Endothelial cell of umbilical vein (primary cell): Measurements from ENCODE around the gene FBXW7. TPM values are rescaled to one million over a fixed set of nuclear protein-coding genes. Genes with fewer than 3 reads are reported as not detected.

Source experiments
- BruUV-seq: library from RNA; stranded (reverse); fragments of 400-500 nt; replicated peaks from 2 replicates; lab custom pipeline; 2021; lab: Mats Ljungman, UMichigan
- CTCF ChIA-PET: fragments of 300-600, 350-600 bp; sonication (Branson Sonifier 250); formaldehyde crosslinking; loops from one replicate; lab custom pipeline; 2021; ENCODE audit warnings: antibody characterized with exemption, inconsistent platforms; lab: Charles Lee
- POLR2A ChIA-PET: fragments of 300-600, 350-600 bp; sonication (Branson Sonifier 250); formaldehyde crosslinking; loops from one replicate; lab custom pipeline; 2021; ENCODE audit warnings: antibody characterized with exemption, inconsistent platforms; lab: Charles Lee
- DNase-seq: peaks from one replicate; pipeline ENCODE4 v3.0.0-alpha.2; 2011; ENCODE audit warnings: low read depth, low spot score
- FAIRE-seq: peaks from 2 replicates; lab custom pipeline; 2011; peaks lifted over from hg19 to GRCh38; lab: Jason Lieb, UNC
- H2AFZ ChIP-seq: 2 replicates; pipeline ENCODE4 v1.6.0; 2012; ENCODE audit warnings: low read depth, low read length, control low read depth, inconsistent platforms
- H3K27ac ChIP-seq: 2 replicates; pipeline ENCODE4 v1.5.1; 2011; ENCODE audit warnings: low read depth, mild to moderate bottlenecking, control low read depth, low read length, moderate library complexity; ENCODE audit not compliant: insufficient read depth
- H3K27me3 ChIP-seq, 2 experiments: 2 replicates each; pipeline versions ENCODE4 v1.6.0 to v1.6.1; 2011; ENCODE audit warnings: low read length in 2 of 2, mixed read lengths in 1 of 2; ENCODE audit not compliant: control insufficient read depth in 2 of 2, insufficient read depth in 2 of 2
- H3K36me3 ChIP-seq, 2 experiments: 2 replicates in 1 of 2; 3 replicates in 1 of 2; pipeline ENCODE4 v1.5.1; 2011; ENCODE audit warnings: low read length in 2 of 2, mild to moderate bottlenecking in 1 of 2, moderate library complexity in 1 of 2; ENCODE audit not compliant: control insufficient read depth in 2 of 2, insufficient read depth in 2 of 2; ENCODE audit errors: extremely low read depth in 1 of 2
- H3K4me1 ChIP-seq: 3 replicates; pipeline ENCODE4 v1.5.1; 2011; ENCODE audit warnings: mild to moderate bottlenecking, low read length; ENCODE audit not compliant: control insufficient read depth, insufficient read depth; ENCODE audit errors: extremely low read depth
- H3K4me2 ChIP-seq: 2 replicates; pipeline ENCODE4 v1.6.1; 2011; ENCODE audit warnings: low read length, control low read depth, mixed read lengths; ENCODE audit not compliant: insufficient read depth
- H3K4me3 ChIP-seq, 3 experiments: fragments of 200-600 bp in 1 of 3; sonication (generic), shearing (Covaris generic) in 1 of 3; replicated peaks in 1 of 3; 2 replicates each; pipeline ENCODE4 v1.5.1; 2011 to 2016; ENCODE audit warnings: control low read depth in 3 of 3, low read length in 3 of 3, mild to moderate bottlenecking in 2 of 3, inconsistent platforms in 1 of 3, low read depth in 1 of 3, moderate library complexity in 1 of 3; ENCODE audit not compliant: insufficient read depth in 1 of 3
- H3K79me2 ChIP-seq: 2 replicates; pipeline ENCODE4 v1.6.0; 2012; ENCODE audit warnings: low read length, inconsistent platforms; ENCODE audit not compliant: control insufficient read depth, insufficient read depth
- H3K9ac ChIP-seq: replicated peaks from 2 replicates; pipeline ENCODE3; 2011; ENCODE audit warnings: low read length, control low read depth; ENCODE audit not compliant: insufficient read depth; ENCODE audit errors: extremely low read depth
- H3K9me1 ChIP-seq: replicated peaks from 3 replicates; pipeline ENCODE4 v1.6.0; 2011; ENCODE audit warnings: mild to moderate bottlenecking, low read length; ENCODE audit not compliant: control insufficient read depth, insufficient read depth; ENCODE audit errors: extremely low read depth
- H3K9me3 ChIP-seq: replicated peaks from 2 replicates; pipeline ENCODE4 v1.5.1; 2012; ENCODE audit warnings: low read length, inconsistent platforms; ENCODE audit not compliant: control insufficient read depth, insufficient read depth
- H4K20me1 ChIP-seq: replicated peaks from 2 replicates; pipeline ENCODE3; 2011; ENCODE audit warnings: mild to moderate bottlenecking, low read length; ENCODE audit not compliant: control insufficient read depth, insufficient read depth; ENCODE audit errors: extremely low read depth
- CTCF ChIP-seq, 2 donors: IDR thresholded peaks; 1 replicate in 1 of 2; 2 replicates in 1 of 2; pipeline ENCODE4 v1.5.1; 2011; ENCODE audit warnings: low read length in 2 of 2, mild to moderate bottlenecking in 2 of 2, moderate library complexity in 2 of 2, control low read depth in 1 of 2, inconsistent platforms in 1 of 2, low read depth in 1 of 2; ENCODE audit not compliant: insufficient read depth in 1 of 2; ENCODE audit errors: extremely low read depth in 1 of 2
- EZH2 ChIP-seq: IDR thresholded peaks from 2 replicates; pipeline ENCODE4 v1.6.1; 2012; ENCODE audit warnings: borderline replicate concordance, low read depth, mild to moderate bottlenecking, moderate library complexity, low read length, inconsistent platforms; ENCODE audit not compliant: severe bottlenecking
- FOS ChIP-seq: IDR thresholded peaks from 2 replicates; pipeline ENCODE4 v1.6.1; 2011; ENCODE audit warnings: mild to moderate bottlenecking, low read length, moderate library complexity, borderline replicate concordance; ENCODE audit not compliant: insufficient read depth
- GATA2 ChIP-seq: IDR thresholded peaks from 2 replicates; pipeline ENCODE4 v1.7.0; 2011; ENCODE audit warnings: low read depth, mild to moderate bottlenecking, moderate library complexity, mixed read lengths, low read length; ENCODE audit not compliant: insufficient read length, insufficient read depth
- JUN ChIP-seq: IDR thresholded peaks from 2 replicates; pipeline ENCODE4 v1.6.1; 2011; ENCODE audit warnings: borderline replicate concordance, low read depth; ENCODE audit not compliant: insufficient read length, insufficient read depth
- MAX ChIP-seq: IDR thresholded peaks from 2 replicates; pipeline ENCODE4 v1.6.1; 2011; ENCODE audit not compliant: insufficient read depth, insufficient read length
- MYC ChIP-seq: IDR thresholded peaks from one replicate; pipeline ENCODE4 v1.6.1; 2011; ENCODE audit warnings: mild to moderate bottlenecking, low read depth, low read length
- POLR2A ChIP-seq: IDR thresholded peaks from 2 replicates; pipeline ENCODE4 v1.6.1; 2012; ENCODE audit warnings: low read depth, mild to moderate bottlenecking, control low read depth, low read length
- POLR2AphosphoS5 ChIP-seq: IDR thresholded peaks from 2 replicates; pipeline ENCODE4 v1.6.1; 2012; ENCODE audit warnings: low read depth, mild to moderate bottlenecking, control low read depth, low read length, moderate library complexity; ENCODE audit not compliant: insufficient read depth
- dilution Hi-C: fragments of 300-500 bp; cut with MboI; formaldehyde crosslinking; loops from one replicate; pipeline ENCODE4 v1.15.0; 2019; ENCODE audit warnings: low sequenced_read_pairs; ENCODE audit not compliant: extremely low pct_ligation_motif_present
- intact Hi-C: fragments of 100-400 bp; cut with micrococcal nuclease; formaldehyde crosslinking; loops from one replicate; pipeline ENCODE4 v1.10.0; 2022
- polyA plus RNA-seq, 4 experiments: library from polyadenylated mRNA; depleted of rRNA in 3 of 4; stranded (reverse) in 3 of 4; unstranded in 1 of 4; fragments of >200 nt; gene quantifications; 2 replicates each; pipeline versions ENCODE4 v1.2.1 to v1.2.3, GENCODE V29; 2011 to 2012; ENCODE audit warnings: missing spikeins in 1 of 4
- total RNA-seq: library from RNA; stranded (reverse); gene quantifications from 2 replicates; pipeline ENCODE4 v1.2.3, GENCODE V29; 2021

Gene FBXW7
- total and polyA plus RNA-seq, 2 donors (not counting 3 experiments of a cell fraction or from before 2014, with no cell fraction given): 7.0 to 28.1 TPM

DNA sequence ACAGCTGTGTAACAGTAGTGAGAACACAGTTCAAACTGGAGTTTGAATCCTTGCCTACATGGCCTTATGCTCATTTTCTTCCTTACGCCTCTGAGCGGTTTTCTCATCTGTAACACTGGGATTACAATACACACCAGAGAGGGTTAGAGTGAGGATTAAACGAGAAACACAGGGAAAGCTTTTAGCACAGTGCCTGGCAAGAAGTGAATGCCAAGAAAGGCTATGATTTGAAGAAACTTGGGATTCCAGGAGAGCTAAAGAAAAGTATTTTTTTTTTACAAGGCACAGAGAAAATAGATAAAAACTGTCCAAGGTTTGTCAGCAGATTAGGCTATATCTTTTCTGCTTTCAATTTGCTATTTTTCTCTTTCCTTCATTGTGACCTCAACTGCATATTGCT, 246.4 kb downstream of the FBXW7 start:
- intact Hi-C loops (no loop called here), dilution Hi-C loops (no loop called here)
- H3K4me3 ChIP-seq: no peak overlapping the region
- no peak for DNase-seq
- FAIRE-seq: no peak
- no peak overlapping the region for H3K27ac ChIP-seq
- H3K4me2 ChIP-seq: no peak overlapping the region
- no peaks in the 10 kb centered on the region for H3K9me3 ChIP-seq
- H4K20me1 ChIP-seq: no peaks in the 10 kb centered on the region
- H2AFZ ChIP-seq: no peak overlapping the region
- H3K36me3 ChIP-seq: no peaks in the 10 kb centered on the region
- H3K79me2 ChIP-seq: no peaks in the 10 kb centered on the region
- H3K4me1 ChIP-seq: no peaks in the 10 kb centered on the region
- no TSS peak for BruUV-seq
- POLR2A ChIA-PET: no interaction called here
- H3K9me1 ChIP-seq: no peaks in the 10 kb centered on the region
- CTCF ChIA-PET: interaction anchor here (1.7 kb wide), 1 partner anchor 17 kb away, joined by 6 read pairs; no protein-coding TSS in a partner anchor
- TF ChIP-seq EZH2: no peak
- TF ChIP-seq MAX: no peak
- no peak for TF ChIP-seq CTCF (IDR thresholded peaks at IDR 0.05; ENCODE audit: extremely low read depth in 1 of 2, insufficient read depth in 1 of 2, low read depth in 1 of 2, low read length in 2 of 2)
- no peak for TF ChIP-seq JUN
- no peak for TF ChIP-seq FOS
- TF ChIP-seq GATA2: no peak
- TF ChIP-seq POLR2AphosphoS5: no peak
- TF ChIP-seq POLR2A: no peak
- TF ChIP-seq MYC: no peak
- H3K27me3 ChIP-seq: no peaks in the 10 kb centered on the region
- no peak overlapping the region for H3K9ac ChIP-seq
